ENCODE measurements around the gene KCMF1.
"Not testable (repeated sequence)": the region's sequence is repeated elsewhere in the genome, so short reads cannot be mapped to it uniquely, and the experiment has no call there.

GRCh38 chr2:84945838-84946203, 25.1 kb upstream of the KCMF1 start:
- not testable (repeated sequence) for TF ChIP-seq POLR2A, EP300 (IDR thresholded peaks at IDR 0.05)
- TF ChIP-seq, protein P1, sequence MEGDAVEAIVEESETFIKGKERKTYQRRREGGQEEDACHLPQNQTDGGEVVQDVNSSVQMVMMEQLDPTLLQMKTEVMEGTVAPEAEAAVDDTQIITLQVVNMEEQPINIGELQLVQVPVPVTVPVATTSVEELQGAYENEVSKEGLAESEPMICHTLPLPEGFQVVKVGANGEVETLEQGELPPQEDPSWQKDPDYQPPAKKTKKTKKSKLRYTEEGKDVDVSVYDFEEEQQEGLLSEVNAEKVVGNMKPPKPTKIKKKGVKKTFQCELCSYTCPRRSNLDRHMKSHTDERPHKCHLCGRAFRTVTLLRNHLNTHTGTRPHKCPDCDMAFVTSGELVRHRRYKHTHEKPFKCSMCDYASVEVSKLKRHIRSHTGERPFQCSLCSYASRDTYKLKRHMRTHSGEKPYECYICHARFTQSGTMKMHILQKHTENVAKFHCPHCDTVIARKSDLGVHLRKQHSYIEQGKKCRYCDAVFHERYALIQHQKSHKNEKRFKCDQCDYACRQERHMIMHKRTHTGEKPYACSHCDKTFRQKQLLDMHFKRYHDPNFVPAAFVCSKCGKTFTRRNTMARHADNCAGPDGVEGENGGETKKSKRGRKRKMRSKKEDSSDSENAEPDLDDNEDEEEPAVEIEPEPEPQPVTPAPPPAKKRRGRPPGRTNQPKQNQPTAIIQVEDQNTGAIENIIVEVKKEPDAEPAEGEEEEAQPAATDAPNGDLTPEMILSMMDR (IDR thresholded peaks at IDR 0.05) = not testable (repeated sequence)

All from sigmoid colon (tissue), 4 donors.